Nucleus accumbens (tissue), 56 donors: ENCODE data around the gene CRYGN.

Experiments used
- DNase-seq, 56 donors: peaks; one replicate each; lab custom pipeline; 2025; lab: John Stamatoyannopoulos, UW

The CRYGN gene

DNA sequence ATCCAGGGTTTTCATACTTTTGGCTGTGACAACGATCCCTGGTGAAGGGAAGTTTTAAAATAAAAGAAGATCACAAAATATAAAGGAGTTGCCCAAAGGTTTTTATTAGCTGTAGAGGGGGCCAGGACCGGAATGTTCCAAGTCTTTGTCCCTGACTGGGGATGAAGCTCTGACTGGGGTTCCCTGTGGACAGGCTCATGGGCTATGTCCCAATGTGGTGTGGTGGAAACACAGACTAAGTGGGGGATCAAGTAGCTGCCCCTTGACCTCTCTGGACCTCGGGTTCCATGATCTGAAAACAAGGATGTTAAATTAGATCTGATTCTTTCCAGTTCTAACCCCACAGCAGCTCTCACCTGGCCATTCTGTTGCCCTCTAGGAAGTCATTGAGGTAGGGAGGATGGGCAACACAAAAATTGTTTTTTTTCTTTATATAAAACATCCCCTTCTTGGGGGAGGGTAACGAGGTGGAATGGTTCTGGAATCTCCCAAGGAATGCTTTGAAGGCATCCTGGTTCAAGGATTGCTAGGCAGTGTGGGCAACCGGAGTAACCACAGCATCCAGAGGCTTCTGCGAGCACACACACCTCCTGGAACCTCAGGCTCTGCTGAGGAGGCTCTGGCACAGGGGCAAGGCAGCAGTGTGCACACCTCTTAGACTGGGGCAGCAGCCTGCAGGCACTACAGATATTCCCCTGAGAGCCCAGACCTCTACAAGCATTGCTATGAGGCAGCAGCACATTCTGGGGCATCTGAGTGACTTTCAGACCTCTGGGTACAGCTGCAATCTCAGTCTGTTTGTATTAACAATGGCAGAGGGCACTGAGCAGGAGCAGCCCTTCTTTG is 21.4 kb upstream of the CRYGN start:
- DNase-seq: no peak

DNA sequence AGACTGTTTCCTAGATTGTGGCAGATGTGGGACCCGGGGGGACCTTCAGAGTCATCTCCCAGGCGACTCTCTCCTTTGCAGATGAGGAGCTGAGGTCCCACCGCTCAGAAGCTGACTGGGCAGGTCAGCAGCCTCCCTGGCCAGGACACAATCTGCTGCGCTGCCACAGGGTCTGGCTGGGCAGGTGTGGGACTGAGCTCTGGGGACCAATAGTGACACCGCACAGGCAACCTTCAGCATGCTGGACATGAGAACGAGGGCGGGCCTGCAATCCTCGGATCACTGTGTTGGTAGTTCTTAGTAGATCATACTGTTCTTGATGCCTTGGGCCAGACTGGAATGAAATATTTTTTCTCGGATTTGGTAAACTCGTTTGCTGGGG is 20.5 kb upstream of the CRYGN start:
- peak in 3 of 56 donors; percentile 33 to 59 (median 48) for DNase-seq

DNA sequence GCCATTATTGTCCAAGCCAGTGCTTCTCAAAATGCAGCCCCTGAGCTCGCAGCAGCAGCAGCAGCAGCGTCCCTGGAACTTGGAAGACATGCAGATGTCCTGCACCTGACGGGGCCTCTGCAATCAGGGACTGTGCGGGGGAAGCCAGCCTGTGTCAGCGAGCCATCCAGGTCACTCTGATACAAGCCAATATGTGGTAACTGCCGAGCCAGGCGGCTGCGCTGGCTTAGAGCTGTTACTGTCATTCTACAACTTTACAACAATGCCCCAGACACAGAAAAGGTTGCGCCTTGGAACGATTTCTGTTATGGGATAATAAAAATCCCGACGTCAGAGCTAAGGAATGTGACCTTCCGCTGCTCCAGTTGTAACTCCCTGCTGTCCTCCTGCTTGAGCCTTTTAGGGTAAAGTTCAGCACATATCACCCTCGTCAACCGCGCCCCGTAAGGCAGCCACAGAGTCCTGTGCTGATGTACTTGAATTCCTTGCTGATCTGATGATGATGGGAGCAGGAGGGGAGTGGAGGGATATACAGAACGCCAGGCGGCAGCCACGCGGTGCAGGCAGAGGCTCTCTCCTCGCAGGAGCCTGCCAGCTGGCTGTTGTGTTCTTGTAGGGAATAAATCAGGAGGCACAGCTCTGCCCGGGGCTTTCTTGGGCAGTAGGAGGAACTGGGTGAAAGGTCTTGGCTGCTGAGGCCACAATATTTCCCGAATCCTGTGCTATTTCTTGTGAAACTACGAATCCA is 20.0 kb upstream of the CRYGN start:
- peak in 49 of 56 donors; percentile 16 to 85 (median 53) for DNase-seq

DNA sequence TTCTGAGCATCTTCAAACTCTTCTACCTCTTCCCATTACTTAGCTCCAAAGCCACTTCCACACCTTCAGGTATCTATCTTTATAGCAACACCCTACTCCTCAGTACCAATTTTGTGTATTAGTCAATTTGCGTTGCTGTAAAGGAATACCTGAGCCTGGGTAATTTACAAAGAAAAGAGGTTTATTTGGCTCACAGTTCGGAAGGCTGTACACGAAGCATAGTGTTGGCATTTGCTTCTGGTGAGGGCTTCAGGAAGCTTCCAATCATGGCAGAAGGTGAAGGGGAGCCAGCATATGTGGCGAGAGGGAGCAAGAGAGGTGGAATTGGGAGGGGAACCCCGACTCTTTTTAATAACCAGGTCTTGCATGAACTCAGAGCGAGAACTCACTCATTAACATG is 17.6 kb upstream of the CRYGN start:
- no peak for DNase-seq

GRCh38 chr7:151456782-151457181 is 16.8 kb upstream of the CRYGN start:
- DNase-seq: no peak

DNA sequence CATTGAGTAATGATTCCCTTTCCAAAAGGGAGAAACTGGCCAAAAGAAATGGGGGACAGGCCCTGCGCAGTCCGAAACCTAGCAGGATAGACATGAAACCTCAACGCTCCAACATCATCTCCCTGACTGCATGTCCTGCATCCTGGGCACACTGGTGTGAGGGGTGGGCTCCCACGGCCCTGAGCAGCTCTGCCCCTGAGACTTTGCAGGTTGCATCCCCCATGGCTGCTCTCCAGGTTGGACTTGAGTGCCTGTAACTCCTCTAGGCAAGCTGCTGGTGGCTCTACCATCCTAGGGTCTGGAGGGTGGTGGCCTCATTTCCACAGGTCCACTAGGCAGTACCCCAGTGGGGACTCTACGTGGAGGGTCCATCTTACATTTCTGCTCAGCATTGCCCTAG is 16.3 kb upstream of the CRYGN start:
- DNase-seq: no peak

- no peak for DNase-seq
Observed at GRCh38 chr7:151455690-151456089, 15.7 kb upstream of the CRYGN start.

DNA sequence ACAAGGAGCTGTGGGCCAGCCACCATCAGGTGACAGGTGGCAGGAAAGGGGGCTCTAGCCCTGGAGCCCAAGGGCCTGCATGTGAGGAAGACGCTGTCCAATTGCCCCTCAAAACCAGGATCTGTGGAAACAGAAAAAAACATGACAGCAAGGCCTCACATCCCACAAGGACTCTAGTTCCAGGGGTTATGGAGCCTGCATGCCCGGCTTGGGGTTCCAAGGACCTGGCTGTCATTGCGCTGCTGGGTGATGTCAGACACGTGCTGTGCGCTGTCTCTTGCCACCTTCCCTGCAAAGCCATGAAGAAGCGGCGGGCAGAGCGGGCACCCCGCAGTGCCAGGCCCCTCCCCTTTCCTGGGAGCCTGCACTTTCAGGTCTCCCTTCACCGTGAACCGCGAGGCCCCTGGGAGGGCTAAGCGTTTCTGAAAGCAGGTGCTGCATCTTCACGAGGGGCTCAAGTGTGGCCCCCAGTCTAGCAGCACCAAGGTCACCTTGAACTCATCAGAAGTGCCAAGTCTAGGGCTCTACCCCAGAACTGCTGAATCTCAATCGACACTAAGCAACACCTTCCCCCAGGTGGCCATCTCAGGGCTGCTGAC is 15.1 kb upstream of the CRYGN start:
- no peak for DNase-seq

- DNase-seq: no peak
Observed at GRCh38 chr7:151454305-151454704, 14.4 kb upstream of the CRYGN start.

DNA sequence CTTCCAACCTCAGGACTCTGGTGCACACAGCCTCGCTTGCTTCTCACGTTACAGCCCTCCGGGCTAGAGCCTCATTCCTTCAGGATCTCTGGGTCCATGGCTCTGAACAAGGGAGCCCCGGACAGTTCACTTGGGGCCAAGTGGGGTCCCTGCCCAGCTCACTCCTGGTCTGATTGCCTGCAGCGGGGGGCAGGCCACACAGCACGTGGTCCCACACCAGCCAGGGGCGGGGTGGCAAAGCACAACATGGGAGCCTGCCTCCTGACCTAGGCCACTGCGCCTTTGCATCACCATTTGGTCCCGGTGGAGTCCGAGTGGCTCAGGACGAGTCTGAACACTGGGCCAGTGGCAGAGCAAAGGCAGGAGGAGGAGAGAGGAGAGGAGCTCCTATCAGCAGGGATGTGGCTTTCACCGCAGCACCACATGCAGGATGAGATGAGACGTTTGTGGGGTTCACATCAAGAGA is 13.4 kb upstream of the CRYGN start:
- DNase-seq: no peak

GRCh38 chr7:151452680-151453325 is 12.9 kb upstream of the CRYGN start:
- DNase-seq: peak in 1 of 56 donors; percentile 12

GRCh38 chr7:151451626-151452571 is 12.0 kb upstream of the CRYGN start:
- no peak for DNase-seq

GRCh38 chr7:151451156-151451555 is 11.2 kb upstream of the CRYGN start:
- DNase-seq: no peak

GRCh38 chr7:151449990-151450389 is 10.0 kb upstream of the CRYGN start:
- DNase-seq: no peak

DNA sequence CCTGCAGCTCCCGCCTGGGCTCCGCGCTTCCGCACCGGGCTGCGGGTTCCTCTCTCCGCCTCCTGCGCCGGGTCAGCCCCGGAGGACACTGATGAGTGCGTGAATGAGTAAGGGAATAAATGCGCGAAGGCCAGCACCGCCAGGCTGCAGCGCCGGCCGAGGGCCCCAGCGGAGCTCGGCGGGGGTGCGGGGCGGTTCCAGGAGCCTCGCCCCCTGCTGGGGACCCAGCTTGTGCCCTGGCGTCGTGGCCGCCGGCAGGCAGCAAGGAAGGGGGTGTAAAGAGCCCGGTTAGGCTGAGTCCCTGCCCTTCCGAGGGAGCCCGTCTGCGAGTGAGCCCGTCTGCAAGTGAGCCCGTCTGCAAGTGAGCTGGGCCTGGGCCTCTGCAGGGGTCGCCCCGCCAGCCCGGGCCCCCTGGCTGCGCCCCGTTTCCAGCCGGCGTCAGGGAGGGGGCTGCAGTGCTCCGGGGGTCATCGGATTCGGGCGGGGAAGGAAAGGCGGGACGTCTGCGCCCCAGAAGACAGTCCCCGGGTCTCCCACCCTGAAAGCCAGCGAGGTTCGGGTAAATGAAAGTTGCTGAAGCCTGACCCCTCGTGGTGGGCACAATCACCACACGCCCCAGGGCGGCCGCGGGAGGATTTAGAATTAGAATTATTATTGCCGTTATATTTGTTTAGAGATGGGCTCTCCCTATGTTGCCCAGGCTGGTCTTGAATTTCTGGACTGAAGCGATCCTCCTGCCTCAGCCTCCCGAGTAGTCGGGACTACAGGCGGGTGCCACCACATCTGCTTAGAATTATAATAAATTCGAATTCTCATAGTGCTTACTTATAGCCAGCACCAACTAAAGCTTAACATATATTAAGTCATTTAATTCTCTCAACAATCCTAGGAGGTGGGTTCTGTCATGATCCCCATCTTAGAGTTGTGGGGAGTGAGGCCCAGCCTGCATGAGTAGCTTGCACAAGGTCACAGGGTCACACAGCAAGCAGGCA is 8.6 kb upstream of the CRYGN start:
- peak in 38 of 56 donors; percentile 13 to 69 (median 38) for DNase-seq

GRCh38 chr7:151447901-151448260 is 7.9 kb upstream of the CRYGN start:
- DNase-seq: no peak

DNA sequence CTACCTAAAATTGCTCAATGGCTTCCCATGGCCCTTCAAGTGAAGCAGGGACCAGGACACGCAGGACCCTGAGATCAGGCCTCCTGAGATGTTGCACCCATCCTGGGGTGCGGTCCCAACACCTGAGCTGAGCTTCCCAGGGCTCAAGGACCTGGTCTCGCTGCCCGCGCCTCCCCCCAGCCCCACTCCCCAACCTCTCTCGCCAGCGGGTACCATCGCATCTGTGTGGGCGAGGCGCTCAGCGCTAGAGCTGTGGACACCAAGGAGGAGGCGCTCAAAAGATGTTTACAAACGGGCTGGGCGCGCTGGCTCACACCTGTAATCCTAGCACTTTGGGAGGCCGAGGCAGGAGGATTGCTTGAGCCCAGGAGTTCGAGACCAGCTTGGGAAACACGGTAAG is 7.4 kb upstream of the CRYGN start:
- DNase-seq: no peak

GRCh38 chr7:151446412-151446811 is 6.5 kb upstream of the CRYGN start:
- DNase-seq: no peak

DNA sequence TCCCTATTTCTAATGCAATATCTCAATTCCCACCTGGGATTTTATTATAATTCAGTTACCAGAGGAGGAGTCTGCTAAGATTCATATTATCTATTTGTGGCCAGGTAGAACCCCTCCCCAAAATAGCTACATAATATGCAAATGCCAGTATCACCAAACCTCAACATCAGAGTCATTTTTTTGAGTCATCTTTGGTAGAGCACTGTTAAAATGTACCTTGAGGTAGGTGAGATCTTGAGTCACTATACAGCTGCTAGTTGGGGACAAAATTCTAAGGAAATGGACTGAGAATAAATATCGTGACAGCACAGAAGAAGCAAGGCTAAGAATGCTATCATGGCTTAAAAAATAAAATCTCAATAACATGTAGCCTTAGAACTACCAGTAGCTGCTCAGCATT is 4.7 kb upstream of the CRYGN start:
- no peak for DNase-seq
